Thyroid gland (tissue), 4 donors: ENCODE results near the gene STARD6. TPM values are rescaled to one million over a fixed set of nuclear protein-coding genes. Genes with fewer than 3 reads are reported as not detected.
"Not testable (repeated sequence)": the region's sequence is repeated elsewhere in the genome, so short reads cannot be mapped to it uniquely, and the experiment has no call there.

ENCODE experiments used
- DNase-seq, 2 donors: peaks; one replicate each; pipeline ENCODE4 v3.0.0-alpha.2; 2019
- H3K27ac ChIP-seq, 3 donors: fragments of 200-600 bp; sonication (generic); 1 replicate in 2 of 3; 2 replicates in 1 of 3; pipeline ENCODE4 v1.5.1; 2016 to 2019; ENCODE audit warnings: mild to moderate bottlenecking in 1 of 3, moderate library complexity in 1 of 3
- H3K27me3 ChIP-seq: fragments of 200-600 bp; sonication (generic); one replicate; pipeline ENCODE4 v1.5.1; 2019
- H3K36me3 ChIP-seq, 2 donors: fragments of 200-600 bp; sonication (generic); one replicate each; pipeline ENCODE4 v1.5.1; 2016 to 2019
- H3K4me1 ChIP-seq, 2 donors: fragments of 200-600 bp; sonication (generic); one replicate each; pipeline ENCODE4 v1.5.1; 2017 to 2019
- H3K4me3 ChIP-seq, 3 donors: fragments of 200-600 bp; sonication (generic); replicated peaks in 1 of 3; 1 replicate in 2 of 3; 2 replicates in 1 of 3; pipeline ENCODE4 v1.5.1; 2016; ENCODE audit warnings: mild to moderate bottlenecking in 1 of 3
- H3K9me3 ChIP-seq: fragments of 200-600 bp; sonication (generic); one replicate; pipeline ENCODE4 v1.5.1; 2017
- CTCF ChIP-seq, 6 experiments: fragments of 200-600 bp in 3 of 6; fragments of 450-650 bp in 3 of 6; sonication (generic) in 3 of 6; IDR thresholded peaks; one replicate each; pipeline ENCODE4 v1.5.1; 2016 to 2019; ENCODE audit warnings: antibody characterized with exemption in 6 of 6, mild to moderate bottlenecking in 2 of 6, inconsistent platforms in 1 of 6, moderate library complexity in 1 of 6
- POLR2A ChIP-seq, 2 donors: fragments of 450-650 bp; IDR thresholded peaks; one replicate each; pipeline ENCODE4 v1.6.1; 2017; ENCODE audit warnings: antibody characterized with exemption in 2 of 2, mild to moderate bottlenecking in 2 of 2, moderate library complexity in 1 of 2
- WGBS, 2 donors: methylation state at CpG; one replicate each; pipeline ENCODE4 v1.1.5; 2017; 5-methylcytosine and 5-hydroxymethylcytosine counted together
- intact Hi-C: fragments of 100-400 bp; cut with DNase I; formaldehyde crosslinking; loops from one replicate; pipeline ENCODE4 v1.15.1; 2023
- total RNA-seq, 4 donors: library from RNA; depleted of rRNA; stranded (reverse); fragments of >200 nt; gene quantifications; one replicate each; pipeline ENCODE4 v1.2.3, GENCODE V29; 2016

STARD6 gene
- total RNA-seq, 4 donors from 2014 or later, result not detected

DNA sequence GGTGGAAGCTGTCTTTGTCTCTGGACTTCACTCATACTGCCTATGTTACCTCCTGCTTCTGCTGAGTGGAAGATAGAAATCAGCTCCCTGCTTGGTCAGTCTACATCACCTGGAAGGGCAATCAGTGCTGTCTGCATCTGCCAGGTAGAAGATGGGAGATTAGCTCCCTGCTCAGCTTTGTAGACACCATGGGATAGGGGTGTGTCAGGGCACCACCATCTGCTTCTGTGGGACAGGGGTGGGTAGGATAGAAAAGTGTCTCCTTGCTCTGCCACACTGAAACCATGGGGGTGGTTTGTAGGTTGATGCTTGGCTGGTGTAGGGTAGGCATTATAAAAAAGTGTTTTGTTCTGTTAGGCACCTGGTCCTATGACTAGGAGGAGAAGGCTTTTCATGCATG is 34.1 kb downstream of the STARD6 start:
- no peak for TF ChIP-seq CTCF (IDR thresholded peaks at IDR 0.05)
- TF ChIP-seq POLR2A (IDR thresholded peaks at IDR 0.05), result no peak
- no peak for DNase-seq
- Histone ChIP-seq H3K27ac (no peak overlapping the region), H3K4me3 (no peak overlapping the region), H3K36me3 (no peaks in the 10 kb centered on the region), H3K9me3 (no peaks in the 10 kb centered on the region), H3K27me3 (no peaks in the 10 kb centered on the region), H3K4me1 (no peaks in the 10 kb centered on the region)
- intact Hi-C loops, result no loop called here

GRCh38 chr18:54316071-54316820 is 41.4 kb downstream of the STARD6 start:
- DNase-seq, result no peak
- TF ChIP-seq CTCF (IDR thresholded peaks at IDR 0.05), result no peak
- no peak for TF ChIP-seq POLR2A (IDR thresholded peaks at IDR 0.05)
- H3K36me3 ChIP-seq, result no peaks in the 10 kb centered on the region
- intact Hi-C loops, result no loop called here
- no peak overlapping the region for H3K27ac ChIP-seq
- H3K4me3 ChIP-seq, result no peak overlapping the region
- H3K9me3 ChIP-seq, result no peaks in the 10 kb centered on the region
- H3K27me3 ChIP-seq, result no peaks in the 10 kb centered on the region
- no peaks in the 10 kb centered on the region for H3K4me1 ChIP-seq

DNA sequence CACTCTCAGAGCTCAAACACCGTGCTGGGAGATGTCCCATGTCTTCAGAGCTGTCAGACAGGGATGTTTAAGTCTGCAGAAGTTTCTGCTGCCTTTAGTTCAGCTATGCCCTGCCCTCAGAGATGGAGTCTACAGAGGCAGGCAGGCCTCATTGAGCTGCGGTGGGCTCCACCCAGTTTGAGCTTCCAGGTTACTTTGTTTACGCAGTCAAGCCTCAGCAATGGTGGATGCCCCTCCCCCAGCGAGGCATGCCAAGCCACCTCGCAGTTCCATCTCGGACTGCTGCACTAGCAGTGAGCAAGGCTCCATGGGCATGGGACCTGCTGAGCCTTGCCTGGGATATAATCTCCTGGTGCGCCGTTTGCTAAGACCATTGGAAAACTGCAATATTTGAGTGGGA is 48.1 kb downstream of the STARD6 start:
- intact Hi-C loops, H3K4me1 ChIP-seq, DNase-seq, H3K27me3 ChIP-seq, H3K9me3 ChIP-seq, H3K4me3 ChIP-seq, H3K36me3 ChIP-seq, H3K27ac ChIP-seq: not testable (repeated sequence)
- 93 to 95% methylated on average over 5 to 8 of the region's 8 CpGs for whole genome bisulfite sequencing, 2 donors

DNA sequence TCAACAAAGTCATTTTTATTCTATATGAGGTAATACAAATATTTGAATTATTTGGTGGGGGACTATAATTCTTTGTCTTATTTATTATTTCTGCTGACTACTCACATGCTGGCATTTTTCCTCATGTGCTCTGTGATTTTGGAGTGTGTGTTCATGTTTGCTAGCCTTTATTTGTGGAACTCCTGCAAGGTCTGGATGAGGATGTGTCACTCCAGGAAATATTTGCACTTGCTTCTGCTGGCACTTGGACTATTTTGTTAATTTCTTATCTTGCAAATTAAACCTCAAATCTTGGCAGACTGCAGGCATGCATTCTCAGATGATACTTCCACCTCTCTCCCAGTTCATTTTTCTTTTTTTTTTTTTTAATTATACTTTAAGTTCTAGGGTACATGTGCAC is 54.2 kb downstream of the STARD6 start:
- TF ChIP-seq POLR2A (IDR thresholded peaks at IDR 0.05) (no peak), CTCF (IDR thresholded peaks at IDR 0.05) (no peak)
- Histone ChIP-seq H3K27ac (no peak overlapping the region), H3K4me1 (no peaks in the 10 kb centered on the region), H3K36me3 (no peaks in the 10 kb centered on the region), H3K9me3 (no peaks in the 10 kb centered on the region), H3K4me3 (no peak overlapping the region), H3K27me3 (no peaks in the 10 kb centered on the region)
- no peak for DNase-seq
- intact Hi-C loops, result no loop called here

- H3K27me3 ChIP-seq, H3K4me1 ChIP-seq, intact Hi-C loops, H3K9me3 ChIP-seq, DNase-seq, H3K27ac ChIP-seq, H3K36me3 ChIP-seq, H3K4me3 ChIP-seq: not testable (repeated sequence)
- WGBS, 2 donors, result 95 to 96% methylated on average over 8 of the region's 8 CpGs
Measured at GRCh38 chr18:54298991-54299390, 58.7 kb downstream of the STARD6 start.

DNA sequence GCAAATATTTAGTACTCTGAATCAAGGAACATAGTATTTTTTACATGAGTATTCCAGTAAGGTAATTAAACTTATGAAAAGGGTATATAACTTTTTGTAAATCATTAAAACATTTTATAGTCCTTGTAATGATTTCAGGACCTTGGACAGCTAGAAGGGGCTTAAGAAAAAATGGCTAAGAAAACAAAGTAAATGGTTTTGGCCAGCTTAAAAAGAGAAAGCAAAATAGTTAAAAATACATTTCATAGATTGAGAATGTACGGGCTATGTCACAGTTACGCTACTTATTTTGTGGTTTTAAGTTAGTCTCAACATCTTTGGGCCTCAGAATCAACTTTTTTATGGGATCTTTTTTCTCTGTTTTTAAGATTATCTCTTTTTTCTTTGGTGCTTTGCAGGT is 61.6 kb downstream of the STARD6 start:
- no peak overlapping the region for H3K4me3 ChIP-seq
- no peaks in the 10 kb centered on the region for H3K9me3 ChIP-seq
- no peak overlapping the region for H3K27ac ChIP-seq
- TF ChIP-seq POLR2A (IDR thresholded peaks at IDR 0.05) (no peak), CTCF (IDR thresholded peaks at IDR 0.05) (no peak)
- no peaks in the 10 kb centered on the region for H3K27me3 ChIP-seq
- WGBS, 2 donors, result 86 to 94% methylated on average over 2 of the region's 2 CpGs
- H3K4me1 ChIP-seq, result no peaks in the 10 kb centered on the region
- DNase-seq, result no peak
- intact Hi-C loops, result no loop called here
- peaks cover 11 to 13% of the 10 kb centered on the region in 2 donors for H3K36me3 ChIP-seq
